ENCODE measurements around the gene EFCAB6. TPM values are rescaled to one million over a fixed set of nuclear protein-coding genes. Genes with fewer than 3 reads are reported as not detected.

EFCAB6 gene
- total RNA-seq, 1 experiment from 2014 or later = 2.5 TPM

DNA sequence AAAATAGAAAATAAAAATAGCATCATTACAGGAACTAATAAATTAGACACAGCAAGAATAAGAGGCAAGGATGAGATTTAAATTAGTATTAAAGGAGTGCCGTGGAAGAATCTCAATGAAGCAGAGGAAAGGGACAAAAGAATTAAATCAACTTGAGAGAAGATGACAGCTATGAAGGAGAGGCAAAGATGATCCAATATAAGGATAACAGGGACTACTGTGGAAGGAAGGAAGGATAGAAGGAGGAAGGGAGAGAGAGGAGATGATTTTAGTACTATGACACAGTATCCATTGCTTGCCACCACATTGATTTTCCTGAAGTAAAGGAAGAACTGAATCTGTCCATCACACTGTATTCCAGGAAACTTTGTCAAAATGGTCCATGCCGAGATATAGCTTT is 98.0 kb downstream of the EFCAB6 start:
- Histone ChIP-seq H3K79me2 (ENCODE audit: low read depth) (no peaks in the 10 kb centered on the region), H2AFZ (no peak overlapping the region), H3K27ac (no peak overlapping the region), H3K4me1 (replicated peaks; ENCODE audit: insufficient read depth) (no peaks in the 10 kb centered on the region), H3K4me3 (no peak overlapping the region), H3K36me3 (ENCODE audit: low read depth) (no peaks in the 10 kb centered on the region), H4K20me1 (ENCODE audit: insufficient read depth) (no peaks in the 10 kb centered on the region), H3F3A (ENCODE audit: insufficient read depth, low read depth) (no peaks in the 10 kb centered on the region), H3K4me2 (no peak overlapping the region), H3K9me2 (ENCODE audit: insufficient read depth) (0 out of 2 replicates have a peak, but pooled peaks cover 3% of the 10 kb centered on the region), H3K9me3 (ENCODE audit: insufficient read depth, low read depth) (no peaks in the 10 kb centered on the region), H3K27me3 (ENCODE audit: insufficient read depth, low read depth) (peaks cover 56% of the 10 kb centered on the region; the same call in 1 of the 2 replicates)
- ChIA-PET CTCF (no interaction called here), POLR2A (ENCODE audit: unreplicated experiment) (no interaction called here)
- DNase-seq = no peak
- intact Hi-C loops (cut with micrococcal nuclease; ENCODE audit: unreplicated experiment) = no loop called here
- TF ChIP-seq EZH2 (IDR thresholded peaks at IDR 0.05; ENCODE audit: low read depth) = no peak
- TF ChIP-seq, protein P1, sequence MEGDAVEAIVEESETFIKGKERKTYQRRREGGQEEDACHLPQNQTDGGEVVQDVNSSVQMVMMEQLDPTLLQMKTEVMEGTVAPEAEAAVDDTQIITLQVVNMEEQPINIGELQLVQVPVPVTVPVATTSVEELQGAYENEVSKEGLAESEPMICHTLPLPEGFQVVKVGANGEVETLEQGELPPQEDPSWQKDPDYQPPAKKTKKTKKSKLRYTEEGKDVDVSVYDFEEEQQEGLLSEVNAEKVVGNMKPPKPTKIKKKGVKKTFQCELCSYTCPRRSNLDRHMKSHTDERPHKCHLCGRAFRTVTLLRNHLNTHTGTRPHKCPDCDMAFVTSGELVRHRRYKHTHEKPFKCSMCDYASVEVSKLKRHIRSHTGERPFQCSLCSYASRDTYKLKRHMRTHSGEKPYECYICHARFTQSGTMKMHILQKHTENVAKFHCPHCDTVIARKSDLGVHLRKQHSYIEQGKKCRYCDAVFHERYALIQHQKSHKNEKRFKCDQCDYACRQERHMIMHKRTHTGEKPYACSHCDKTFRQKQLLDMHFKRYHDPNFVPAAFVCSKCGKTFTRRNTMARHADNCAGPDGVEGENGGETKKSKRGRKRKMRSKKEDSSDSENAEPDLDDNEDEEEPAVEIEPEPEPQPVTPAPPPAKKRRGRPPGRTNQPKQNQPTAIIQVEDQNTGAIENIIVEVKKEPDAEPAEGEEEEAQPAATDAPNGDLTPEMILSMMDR (conservative IDR thresholded peaks at IDR 0.05) = no peak
- no TSS peak for BruUV-seq (replicated peaks)

DNA sequence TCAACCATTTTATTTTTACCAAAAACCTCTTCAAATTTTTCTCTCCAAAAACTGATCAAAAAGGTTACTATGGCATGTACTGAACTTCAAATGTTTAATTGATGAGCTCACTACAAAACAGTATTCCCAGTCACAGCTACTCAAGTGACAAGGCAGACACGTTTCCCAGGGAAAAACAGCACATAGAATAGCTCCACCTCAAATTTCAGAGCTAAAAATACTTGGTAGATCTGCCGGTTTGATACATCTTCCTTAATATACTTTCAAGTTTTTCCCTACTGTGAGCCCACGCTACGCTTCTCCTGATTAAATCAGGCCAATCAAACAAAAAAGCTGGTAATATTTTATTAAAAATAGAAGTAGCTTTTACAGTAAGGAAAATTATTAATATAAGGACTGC is 100.4 kb downstream of the EFCAB6 start:
- no peaks in the 10 kb centered on the region for H3F3A ChIP-seq (ENCODE audit: insufficient read depth, low read depth)
- H3K27ac ChIP-seq = no peak overlapping the region
- no TSS peak for BruUV-seq (replicated peaks)
- no peak overlapping the region for H2AFZ ChIP-seq
- no peaks in the 10 kb centered on the region for H3K79me2 ChIP-seq (ENCODE audit: low read depth)
- H4K20me1 ChIP-seq (ENCODE audit: insufficient read depth) = no peaks in the 10 kb centered on the region
- ChIA-PET CTCF (no interaction called here), POLR2A (ENCODE audit: unreplicated experiment) (no interaction called here)
- no peaks in the 10 kb centered on the region for H3K9me3 ChIP-seq (ENCODE audit: insufficient read depth, low read depth)
- H3K36me3 ChIP-seq (ENCODE audit: low read depth) = no peaks in the 10 kb centered on the region
- no peak for DNase-seq
- 0 out of 2 replicates have a peak, but pooled peaks cover 3% of the 10 kb centered on the region for H3K9me2 ChIP-seq (ENCODE audit: insufficient read depth)
- H3K4me3 ChIP-seq = no peak overlapping the region
- no peaks in the 10 kb centered on the region for H3K4me1 ChIP-seq (replicated peaks; ENCODE audit: insufficient read depth)
- H3K4me2 ChIP-seq = no peak overlapping the region
- H3K27me3 ChIP-seq (ENCODE audit: insufficient read depth, low read depth) = peaks cover 45% of the 10 kb centered on the region; the same call in 1 of the 2 replicates
- intact Hi-C loops (cut with micrococcal nuclease; ENCODE audit: unreplicated experiment) = no loop called here
- no peak for TF ChIP-seq EZH2 (IDR thresholded peaks at IDR 0.05; ENCODE audit: low read depth)
- TF ChIP-seq, protein P1 (conservative IDR thresholded peaks at IDR 0.05) = no peak

DNA sequence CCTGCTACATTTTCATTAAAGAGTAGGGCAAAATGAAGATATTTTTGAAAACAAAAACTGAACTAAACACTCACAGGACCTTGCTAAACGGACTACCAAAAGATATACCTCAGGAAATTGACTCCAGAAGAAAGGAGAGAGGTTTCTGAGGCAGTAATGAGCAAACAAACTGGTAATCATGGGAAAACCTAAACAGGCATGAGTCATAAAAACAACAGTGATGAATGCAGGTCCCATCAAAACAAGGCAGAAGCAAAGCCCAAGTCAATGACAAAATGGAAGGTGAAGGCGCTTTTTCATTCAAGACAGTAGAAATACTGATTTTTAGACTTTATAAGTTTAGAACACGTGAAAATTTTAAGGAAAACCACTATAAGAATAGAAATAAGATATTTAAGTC is 104.5 kb downstream of the EFCAB6 start:
- H3K27ac ChIP-seq = no peak overlapping the region
- no TSS peak for BruUV-seq (replicated peaks)
- DNase-seq = no peak

More for the DNA sequence above, 104.5 kb downstream of the EFCAB6 start:
- no peak overlapping the region for H3K4me3 ChIP-seq
- no peaks in the 10 kb centered on the region for H4K20me1 ChIP-seq (ENCODE audit: insufficient read depth)
- H3K4me2 ChIP-seq = no peak overlapping the region
- no peaks in the 10 kb centered on the region for H3K9me2 ChIP-seq (ENCODE audit: insufficient read depth)
- H3K79me2 ChIP-seq (ENCODE audit: low read depth) = no peaks in the 10 kb centered on the region
- intact Hi-C loops (cut with micrococcal nuclease; ENCODE audit: unreplicated experiment) = no loop called here
- peaks cover 6% of the 10 kb centered on the region; the same call in 1 of the 2 replicates for H3K9me3 ChIP-seq (ENCODE audit: insufficient read depth, low read depth)
- no peaks in the 10 kb centered on the region for H3K36me3 ChIP-seq (ENCODE audit: low read depth)
- TF ChIP-seq, protein P1 (conservative IDR thresholded peaks at IDR 0.05) = no peak
- TF ChIP-seq EZH2 (IDR thresholded peaks at IDR 0.05; ENCODE audit: low read depth) = no peak
- ChIA-PET POLR2A (ENCODE audit: unreplicated experiment) (no interaction called here), CTCF (no interaction called here)
- H3F3A ChIP-seq (ENCODE audit: insufficient read depth, low read depth) = no peaks in the 10 kb centered on the region
- H3K27me3 ChIP-seq (ENCODE audit: insufficient read depth, low read depth) = peaks cover 27% of the 10 kb centered on the region; the same call in 1 of the 2 replicates
- no peaks in the 10 kb centered on the region for H3K4me1 ChIP-seq (replicated peaks; ENCODE audit: insufficient read depth)
- H2AFZ ChIP-seq = no peak overlapping the region

Data from PC-9 (cell line).